Fibroblast of mammary gland (primary cell): ENCODE measurements around the gene NUDT1.

Experiments used
- DNase-seq: peaks from one replicate; pipeline ENCODE4 v3.0.0-alpha.2; 2010; ENCODE audit warnings: low read depth
- H3K4me3 ChIP-seq: 2 replicates; pipeline ENCODE4 v1.5.1; 2011; ENCODE audit warnings: low read depth, mild to moderate bottlenecking, low read length, moderate library complexity; ENCODE audit not compliant: control insufficient read depth
- TF ChIP-seq, protein P1 (sequence below): conservative IDR thresholded peaks from 2 replicates; pipeline ENCODE4 v1.5.1; 2011; ENCODE audit warnings: low read depth, low read length, inconsistent platforms; ENCODE audit not compliant: control insufficient read depth, insufficient read depth

NUDT1 gene

DNA sequence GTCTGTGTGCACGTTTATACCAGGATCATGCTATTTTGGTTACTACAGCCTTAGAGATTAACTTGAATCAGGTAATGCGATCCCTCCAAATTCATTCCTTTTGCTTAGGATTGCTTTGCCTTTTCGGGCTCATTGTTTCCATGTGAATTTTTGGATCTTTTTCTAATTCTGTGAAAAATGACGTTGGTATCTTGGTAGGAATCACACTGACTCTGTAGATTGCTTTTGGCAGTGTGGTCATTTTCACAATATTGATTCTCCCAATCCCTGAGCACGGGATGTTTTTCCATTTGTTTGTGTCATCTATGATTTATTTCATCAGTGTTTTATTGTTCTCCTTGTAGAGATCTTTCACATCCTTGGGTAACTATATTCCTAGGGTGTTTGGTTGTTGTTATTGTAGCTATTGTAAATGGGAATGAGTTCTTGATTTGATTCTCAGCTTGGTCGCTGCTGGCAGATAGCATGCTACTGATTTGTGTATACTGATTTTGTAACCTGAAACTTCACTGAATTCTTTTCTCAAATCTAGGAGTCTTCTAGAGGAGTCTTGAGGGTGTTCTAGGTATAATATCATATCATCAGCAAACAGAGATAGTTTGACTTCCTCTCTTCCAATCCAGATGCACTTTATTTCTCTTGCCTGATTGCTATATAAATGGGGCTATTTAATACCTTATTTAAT lies 54.1 kb downstream of the NUDT1 start:
- no peak overlapping the region for H3K4me3 ChIP-seq
- DNase-seq = no peak
- TF ChIP-seq, protein P1, sequence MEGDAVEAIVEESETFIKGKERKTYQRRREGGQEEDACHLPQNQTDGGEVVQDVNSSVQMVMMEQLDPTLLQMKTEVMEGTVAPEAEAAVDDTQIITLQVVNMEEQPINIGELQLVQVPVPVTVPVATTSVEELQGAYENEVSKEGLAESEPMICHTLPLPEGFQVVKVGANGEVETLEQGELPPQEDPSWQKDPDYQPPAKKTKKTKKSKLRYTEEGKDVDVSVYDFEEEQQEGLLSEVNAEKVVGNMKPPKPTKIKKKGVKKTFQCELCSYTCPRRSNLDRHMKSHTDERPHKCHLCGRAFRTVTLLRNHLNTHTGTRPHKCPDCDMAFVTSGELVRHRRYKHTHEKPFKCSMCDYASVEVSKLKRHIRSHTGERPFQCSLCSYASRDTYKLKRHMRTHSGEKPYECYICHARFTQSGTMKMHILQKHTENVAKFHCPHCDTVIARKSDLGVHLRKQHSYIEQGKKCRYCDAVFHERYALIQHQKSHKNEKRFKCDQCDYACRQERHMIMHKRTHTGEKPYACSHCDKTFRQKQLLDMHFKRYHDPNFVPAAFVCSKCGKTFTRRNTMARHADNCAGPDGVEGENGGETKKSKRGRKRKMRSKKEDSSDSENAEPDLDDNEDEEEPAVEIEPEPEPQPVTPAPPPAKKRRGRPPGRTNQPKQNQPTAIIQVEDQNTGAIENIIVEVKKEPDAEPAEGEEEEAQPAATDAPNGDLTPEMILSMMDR = no peak

DNA sequence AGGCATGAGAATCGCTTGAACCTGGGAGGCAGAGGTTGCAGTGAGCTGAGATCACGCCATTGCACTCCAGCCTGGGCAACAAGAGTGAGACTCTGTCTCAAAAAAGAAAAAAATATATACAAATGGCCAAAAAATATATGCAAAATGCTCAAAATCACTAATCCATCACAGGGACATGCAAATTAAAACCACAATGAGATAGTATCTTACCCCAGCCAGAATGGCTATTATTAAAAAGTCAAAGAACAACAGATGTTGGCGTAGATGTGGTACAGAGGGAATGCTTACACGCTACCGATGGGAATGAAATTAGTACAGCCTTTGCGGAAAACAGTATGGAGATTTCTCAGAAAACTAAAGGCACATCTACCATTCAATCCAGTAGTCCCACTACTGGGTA lies 54.8 kb downstream of the NUDT1 start:
- DNase-seq = no peak
- TF ChIP-seq, protein P1 = no peak
- no peak overlapping the region for H3K4me3 ChIP-seq

DNA sequence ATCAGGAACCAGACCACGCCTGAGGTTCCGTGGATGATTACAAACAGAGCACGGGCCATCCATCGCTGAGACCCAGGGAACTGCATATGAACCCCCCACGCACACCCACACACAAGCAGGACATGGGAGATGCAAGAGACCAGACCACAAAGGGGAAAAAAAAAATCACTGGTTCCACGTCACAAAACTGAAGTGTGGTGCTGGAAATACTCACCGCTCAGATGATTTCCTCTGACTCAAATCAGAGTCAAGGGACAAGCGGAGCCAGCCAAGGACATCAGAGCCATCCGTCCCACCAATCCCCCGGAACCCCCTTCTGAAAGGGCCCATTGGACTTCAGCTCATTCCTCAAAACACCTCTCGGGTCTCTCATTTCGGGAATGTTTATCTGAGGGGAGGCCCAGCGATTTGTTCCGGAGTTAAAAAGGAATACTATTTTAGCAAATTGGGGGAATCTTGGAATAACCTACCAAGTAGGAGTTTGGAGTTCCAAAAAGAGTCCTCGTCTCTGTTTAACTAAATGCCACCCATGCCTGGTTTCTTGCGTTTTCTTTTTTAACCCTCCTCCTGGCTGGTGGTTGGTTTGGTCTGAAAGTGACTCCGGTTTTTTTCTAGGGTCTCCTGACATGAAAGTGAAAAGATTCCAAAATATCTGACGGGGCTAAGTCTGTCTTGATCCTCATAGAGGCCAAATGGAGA lies 57.3 kb downstream of the NUDT1 start:
- DNase-seq = peak; percentile 95
- no peak overlapping the region for H3K4me3 ChIP-seq
- TF ChIP-seq, protein P1 = no peak

DNA sequence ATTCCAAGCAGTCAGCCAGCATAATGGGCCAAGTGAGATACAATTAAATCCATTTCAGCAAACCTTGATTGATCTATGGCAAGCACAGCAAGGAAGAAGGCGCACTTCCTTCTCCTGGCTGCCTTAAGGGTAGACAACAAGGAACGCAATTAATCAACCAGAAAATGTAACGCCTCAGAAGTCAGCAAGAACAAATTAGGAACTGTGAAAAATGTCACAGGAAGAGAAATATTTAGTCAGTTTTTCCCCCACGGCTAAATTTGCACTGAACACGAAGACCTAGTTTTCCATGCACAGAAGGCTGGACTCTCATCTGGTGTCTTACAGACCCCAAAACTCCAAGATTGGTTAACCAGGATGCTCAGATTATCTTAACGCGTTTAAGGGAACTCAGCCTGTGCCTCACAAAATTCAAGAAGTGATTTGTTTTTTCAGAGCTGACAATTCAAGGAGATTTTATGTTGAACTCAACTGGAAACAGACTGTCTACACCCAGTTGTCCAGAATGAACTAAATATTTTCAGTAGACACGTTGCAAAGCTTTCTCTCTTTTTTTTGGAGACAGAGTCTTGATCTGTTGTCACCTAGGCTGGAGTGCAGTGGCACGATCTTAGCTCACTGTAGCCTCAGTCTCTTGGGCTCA lies 58.0 kb downstream of the NUDT1 start:
- no peak for DNase-seq
- TF ChIP-seq, protein P1 = no peak
- H3K4me3 ChIP-seq = no peak overlapping the region
